ENCODE measurements around the gene PRDX6.

PRDX6 gene, protein sequence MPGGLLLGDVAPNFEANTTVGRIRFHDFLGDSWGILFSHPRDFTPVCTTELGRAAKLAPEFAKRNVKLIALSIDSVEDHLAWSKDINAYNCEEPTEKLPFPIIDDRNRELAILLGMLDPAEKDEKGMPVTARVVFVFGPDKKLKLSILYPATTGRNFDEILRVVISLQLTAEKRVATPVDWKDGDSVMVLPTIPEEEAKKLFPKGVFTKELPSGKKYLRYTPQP

DNA sequence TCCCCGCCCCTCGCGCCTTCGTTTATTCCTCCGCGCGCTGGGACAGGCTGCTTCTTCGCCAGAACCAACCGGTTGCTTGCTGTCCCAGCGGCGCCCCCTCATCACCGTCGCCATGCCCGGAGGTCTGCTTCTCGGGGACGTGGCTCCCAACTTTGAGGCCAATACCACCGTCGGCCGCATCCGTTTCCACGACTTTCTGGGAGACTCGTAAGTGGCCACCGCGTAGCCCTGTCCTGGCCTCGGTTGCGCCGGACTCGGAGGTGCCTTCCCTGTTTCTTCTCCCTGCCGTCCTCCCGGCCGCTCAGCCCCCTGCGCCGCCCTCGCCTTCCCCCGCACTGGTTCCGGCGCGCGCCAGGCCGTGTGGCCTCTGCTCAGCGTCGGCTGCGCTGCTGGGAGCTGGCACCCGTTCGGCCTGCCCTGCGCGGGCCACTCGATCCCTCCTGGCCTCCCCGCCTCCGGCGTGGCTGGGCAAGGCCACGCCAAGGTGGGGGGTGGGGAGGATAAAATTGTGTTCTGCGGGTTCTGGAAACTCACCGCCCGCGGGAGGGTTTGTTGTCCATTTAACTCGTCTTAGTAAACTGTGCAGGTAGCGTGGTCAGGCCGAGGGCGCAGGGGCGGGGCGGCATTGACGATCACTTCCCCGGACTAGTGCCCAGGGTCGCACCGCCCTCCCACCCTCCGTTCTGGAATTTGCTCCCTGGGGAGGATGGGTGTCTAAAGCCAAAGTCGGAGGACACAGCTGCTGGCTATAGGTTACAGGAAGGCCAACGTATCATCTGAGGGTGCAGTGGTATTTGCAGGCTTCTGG, at the start of gene PRDX6:
TSS of gene PRDX6 (plus strand) at position 50 of the 808 bp plus-strand sequence. CDS start at position 113, 63 bp downstream.
- TF ChIP-seq, protein P1, sequence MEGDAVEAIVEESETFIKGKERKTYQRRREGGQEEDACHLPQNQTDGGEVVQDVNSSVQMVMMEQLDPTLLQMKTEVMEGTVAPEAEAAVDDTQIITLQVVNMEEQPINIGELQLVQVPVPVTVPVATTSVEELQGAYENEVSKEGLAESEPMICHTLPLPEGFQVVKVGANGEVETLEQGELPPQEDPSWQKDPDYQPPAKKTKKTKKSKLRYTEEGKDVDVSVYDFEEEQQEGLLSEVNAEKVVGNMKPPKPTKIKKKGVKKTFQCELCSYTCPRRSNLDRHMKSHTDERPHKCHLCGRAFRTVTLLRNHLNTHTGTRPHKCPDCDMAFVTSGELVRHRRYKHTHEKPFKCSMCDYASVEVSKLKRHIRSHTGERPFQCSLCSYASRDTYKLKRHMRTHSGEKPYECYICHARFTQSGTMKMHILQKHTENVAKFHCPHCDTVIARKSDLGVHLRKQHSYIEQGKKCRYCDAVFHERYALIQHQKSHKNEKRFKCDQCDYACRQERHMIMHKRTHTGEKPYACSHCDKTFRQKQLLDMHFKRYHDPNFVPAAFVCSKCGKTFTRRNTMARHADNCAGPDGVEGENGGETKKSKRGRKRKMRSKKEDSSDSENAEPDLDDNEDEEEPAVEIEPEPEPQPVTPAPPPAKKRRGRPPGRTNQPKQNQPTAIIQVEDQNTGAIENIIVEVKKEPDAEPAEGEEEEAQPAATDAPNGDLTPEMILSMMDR (IDR thresholded peaks at IDR 0.05; ENCODE audit: extremely low read depth, missing control alignments): no peak
- peak; percentile 17 for DNase-seq (ENCODE audit: low spot score)

DNA sequence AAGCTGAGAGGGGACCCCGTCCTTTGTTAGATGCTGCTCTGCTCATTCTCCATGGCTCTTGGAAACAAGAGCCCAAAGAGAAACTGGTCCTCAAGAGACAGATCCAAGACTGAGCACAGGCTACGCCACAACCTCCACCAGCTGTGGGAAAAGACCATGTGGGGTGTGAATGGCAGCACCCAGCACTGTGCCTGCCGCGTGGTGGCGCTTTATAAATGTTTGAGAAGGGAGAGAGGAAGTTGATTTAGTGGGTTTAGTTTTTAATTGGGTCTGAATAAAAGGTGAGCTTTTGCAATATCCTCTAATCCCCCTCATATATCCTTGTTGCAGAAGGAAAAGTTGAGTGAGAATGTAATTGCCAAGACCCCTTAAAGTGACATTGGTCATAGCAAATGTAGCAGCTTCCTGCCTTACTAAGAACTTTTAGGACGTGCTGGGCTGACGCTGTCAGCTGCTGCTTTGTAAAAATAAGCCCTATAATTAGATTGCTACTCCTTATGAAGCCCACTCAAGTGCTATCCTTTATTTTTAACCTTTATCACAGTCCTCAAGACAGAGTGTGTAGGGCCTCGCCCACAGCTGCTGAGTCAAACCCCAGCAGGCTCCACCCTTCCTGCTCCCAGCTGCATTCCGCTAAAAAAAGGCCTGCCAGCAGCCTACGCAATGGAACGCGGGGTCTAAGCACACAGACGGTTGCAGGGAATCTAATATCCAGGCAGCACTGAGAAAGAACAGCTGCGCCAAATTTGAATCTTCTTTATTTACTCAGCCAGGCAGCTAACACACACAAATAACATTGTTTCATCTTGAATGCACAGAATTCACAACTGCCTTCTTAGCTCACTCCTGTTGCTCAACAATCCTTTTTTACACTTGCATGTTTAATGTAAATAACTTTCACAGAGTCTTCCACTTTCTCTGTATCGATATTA, 47.4 kb upstream of the PRDX6 start:
- DNase-seq (ENCODE audit: low spot score): peak; percentile 49

DNA sequence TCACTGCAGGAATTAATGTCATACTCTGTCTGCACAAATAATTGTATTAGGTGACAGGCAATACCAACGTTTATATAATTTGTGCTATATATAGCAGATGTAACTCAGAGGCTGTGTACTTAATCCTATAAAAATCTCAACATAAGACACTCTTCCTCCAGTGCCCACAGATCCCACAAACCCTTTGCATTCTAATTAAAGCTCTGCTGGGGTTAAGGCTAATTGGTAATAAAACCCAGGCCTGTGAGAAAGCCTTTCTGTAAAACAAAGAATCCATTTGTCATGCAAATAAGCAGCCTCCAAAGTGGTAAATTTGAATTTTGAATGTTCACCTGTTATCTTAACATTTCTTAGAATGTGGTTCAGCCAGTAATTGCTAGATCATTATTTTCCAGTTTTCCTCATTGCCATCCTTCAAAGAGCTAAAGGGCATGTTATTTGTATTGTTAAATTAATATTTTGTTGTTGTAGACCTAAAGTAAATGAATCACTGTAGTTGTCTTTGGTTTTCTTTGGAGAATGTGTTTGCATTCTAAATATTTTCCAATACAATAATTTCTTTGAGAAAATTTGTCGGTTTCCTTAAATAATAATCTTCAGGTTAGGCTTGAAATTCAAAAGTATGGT, 46.3 kb upstream of the PRDX6 start:
- TF ChIP-seq, protein P1 (IDR thresholded peaks at IDR 0.05; ENCODE audit: extremely low read depth, missing control alignments): no peak
- DNase-seq (ENCODE audit: low spot score): no peak

More for the DNA sequence above, 47.4 kb upstream of the PRDX6 start:
- TF ChIP-seq, protein P1 (IDR thresholded peaks at IDR 0.05; ENCODE audit: extremely low read depth, missing control alignments): peak; percentile 84

DNA sequence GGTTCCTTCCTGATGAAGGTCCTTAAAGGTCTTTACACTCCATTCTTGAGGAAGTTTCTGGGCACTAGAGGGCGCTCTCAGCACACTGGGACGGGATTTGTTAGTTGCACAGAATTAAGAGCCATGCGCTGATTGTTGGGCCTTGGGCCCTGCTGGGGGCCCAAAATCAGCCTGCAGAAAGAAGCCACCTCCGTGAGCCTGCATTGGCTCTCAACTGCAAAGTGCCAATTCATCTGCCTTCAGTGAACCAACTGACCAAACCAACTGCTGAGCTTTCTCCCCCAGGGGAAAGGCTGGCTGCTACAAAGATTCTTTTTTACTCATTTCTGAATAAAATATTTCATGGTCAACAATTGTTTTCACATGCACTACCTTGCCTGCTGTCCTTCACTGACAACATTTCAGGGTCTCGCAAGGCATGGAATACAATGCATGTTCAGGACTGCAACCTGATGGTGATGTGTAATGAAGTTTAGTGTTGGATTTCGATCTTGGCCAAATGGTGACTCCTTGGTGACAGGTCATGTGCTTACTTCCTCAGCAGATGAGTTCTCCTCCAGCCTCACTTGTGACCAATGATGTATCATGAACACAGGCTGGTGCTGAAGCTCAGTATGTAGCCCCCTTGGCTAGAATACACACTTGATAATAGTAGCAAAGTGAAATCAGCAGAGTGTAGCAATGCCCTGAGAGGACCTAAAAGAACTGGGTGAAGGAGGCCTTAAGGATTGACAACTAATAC, 45.7 kb upstream of the PRDX6 start:
- TF ChIP-seq, protein P1 (IDR thresholded peaks at IDR 0.05; ENCODE audit: extremely low read depth, missing control alignments): peak; percentile 72
- DNase-seq (ENCODE audit: low spot score): peak; percentile 59

DNA sequence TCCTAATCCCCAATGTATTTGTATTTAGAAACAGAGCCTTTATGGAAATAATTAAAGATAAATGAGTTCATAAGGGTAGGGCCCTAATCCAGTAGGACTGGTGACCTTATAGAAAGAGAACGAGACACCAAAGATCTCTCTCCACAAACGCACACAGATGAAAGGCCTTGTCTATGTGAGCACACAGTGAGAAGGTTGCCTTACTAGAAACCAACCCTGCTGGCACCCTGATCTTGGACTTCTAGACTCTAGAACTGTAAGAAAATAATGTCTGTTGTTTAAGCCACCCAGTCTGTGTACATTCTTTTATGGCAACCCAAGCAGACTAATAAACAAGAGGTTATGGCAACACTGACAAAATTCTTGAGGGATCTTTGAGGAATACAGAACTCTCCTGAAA, 44.8 kb upstream of the PRDX6 start:
- DNase-seq (ENCODE audit: low spot score): no peak
- TF ChIP-seq, protein P1 (IDR thresholded peaks at IDR 0.05; ENCODE audit: extremely low read depth, missing control alignments): no peak

DNA sequence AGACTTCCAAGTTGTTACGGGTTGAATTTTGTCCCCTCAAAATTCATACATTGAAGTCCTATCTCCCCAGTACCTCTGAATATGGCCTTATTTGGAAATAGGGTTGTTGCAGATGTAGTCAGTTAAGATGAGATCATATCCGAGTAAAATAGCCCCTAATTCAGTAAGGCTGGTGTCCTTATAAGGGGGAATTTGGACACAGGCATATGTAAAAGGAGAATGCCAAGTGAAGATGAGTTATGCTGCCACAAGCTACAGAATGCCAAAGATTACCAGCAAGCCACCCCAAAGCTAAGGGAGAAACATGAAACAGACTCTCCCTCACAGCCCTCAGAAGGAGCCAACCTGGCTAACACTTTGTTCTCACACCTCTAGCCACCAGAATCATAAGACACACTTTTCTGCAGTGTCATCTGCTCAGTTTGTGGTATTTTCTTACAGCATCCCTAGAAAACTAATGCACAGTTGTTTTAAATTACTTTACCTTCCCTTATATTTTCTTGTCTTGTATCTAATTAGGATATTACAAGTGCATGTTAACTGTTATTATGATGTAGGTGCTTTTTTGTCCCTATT, 43.3 kb upstream of the PRDX6 start:
- TF ChIP-seq, protein P1 (IDR thresholded peaks at IDR 0.05; ENCODE audit: extremely low read depth, missing control alignments): no peak
- DNase-seq (ENCODE audit: low spot score): no peak
